Measurements from ENCODE around the gene KIF20B. TPM values are rescaled to one million over a fixed set of nuclear protein-coding genes. Genes with fewer than 3 reads are reported as not detected.
"Not testable (repeated sequence)": the region's sequence is repeated elsewhere in the genome, so short reads cannot be mapped to it uniquely, and the experiment has no call there.

The KIF20B gene
- polyA plus RNA-seq, 1 donor (not counting 4 experiments of a cell fraction or from before 2014, with no cell fraction given): 9.2 TPM

GRCh38 chr10:89759531-89759930 lies 58.1 kb downstream of the KIF20B start:
- no peak for DNase-seq (ENCODE audit: low read depth, low spot score)
- H3K9me3 ChIP-seq (ENCODE audit: control insufficient read depth, low read depth, low read length): no peaks in the 10 kb centered on the region
- no peaks in the 10 kb centered on the region for H3K27me3 ChIP-seq (ENCODE audit: control insufficient read depth, extremely low read depth, insufficient read depth, low read length)
- no peaks in the 10 kb centered on the region for H4K20me1 ChIP-seq (ENCODE audit: control insufficient read depth, extremely low read depth, insufficient read depth, low read length)
- H3K36me3 ChIP-seq (ENCODE audit: control insufficient read depth in 2 of 2, extremely low read depth in 1 of 2, insufficient read depth in 2 of 2, low read length in 2 of 2): peaks cover 2 to 15% of the 10 kb centered on the region in 2 experiments
- no peak overlapping the region for H3K27ac ChIP-seq (ENCODE audit: control insufficient read depth, insufficient read depth, low read length)
- H3K79me2 ChIP-seq (ENCODE audit: control insufficient read depth, insufficient read depth, low read length): no peaks in the 10 kb centered on the region
- H3K4me1 ChIP-seq (ENCODE audit: control insufficient read depth, extremely low read depth, insufficient read depth, low read length): no peaks in the 10 kb centered on the region
- no peak overlapping the region for H3K4me2 ChIP-seq (ENCODE audit: control insufficient read depth, extremely low read depth, insufficient read depth, low read depth, low read length)
- no peaks in the 10 kb centered on the region for H3K9me1 ChIP-seq (ENCODE audit: control insufficient read depth, extremely low read depth, insufficient read depth, low read length)
- no peak for FAIRE-seq
- TF ChIP-seq EZH2 (IDR thresholded peaks at IDR 0.05; ENCODE audit: low read length) (no peak), CTCF (optimal IDR thresholded peaks at IDR 0.05 in 1 of 3, IDR thresholded peaks at IDR 0.05 in 1 of 3, conservative IDR thresholded peaks at IDR 0.05 in 1 of 3; ENCODE audit: extremely low read depth in 1 of 3, insufficient read depth in 2 of 3, low read length in 3 of 3) (no peak)
- H3K4me3 ChIP-seq (ENCODE audit: control insufficient read depth in 2 of 3, extremely low read depth in 1 of 3, insufficient read depth in 2 of 3, low read depth in 1 of 3, low read length in 3 of 3): no peak overlapping the region
- no peak overlapping the region for H2AFZ ChIP-seq (ENCODE audit: control insufficient read depth, low read length)
- dilution Hi-C loops (cut with MboI; ENCODE audit: extremely low pct_ligation_motif_present, low sequenced_read_pairs): no loop called here
- H3K9ac ChIP-seq (ENCODE audit: control insufficient read depth, extremely low read depth, insufficient read depth, low read length): no peak overlapping the region

GRCh38 chr10:89763671-89764070 lies 62.3 kb downstream of the KIF20B start:
- H3K4me1 ChIP-seq (ENCODE audit: control insufficient read depth, extremely low read depth, insufficient read depth, low read length); H4K20me1 ChIP-seq (ENCODE audit: control insufficient read depth, extremely low read depth, insufficient read depth, low read length); dilution Hi-C loops (cut with MboI; ENCODE audit: extremely low pct_ligation_motif_present, low sequenced_read_pairs); H3K9me3 ChIP-seq (ENCODE audit: control insufficient read depth, low read depth, low read length); H3K9ac ChIP-seq (ENCODE audit: control insufficient read depth, extremely low read depth, insufficient read depth, low read length); H3K27ac ChIP-seq (ENCODE audit: control insufficient read depth, insufficient read depth, low read length); DNase-seq (ENCODE audit: low read depth, low spot score); H3K36me3 ChIP-seq (ENCODE audit: control insufficient read depth in 2 of 2, extremely low read depth in 1 of 2, insufficient read depth in 2 of 2, low read length in 2 of 2); H3K9me1 ChIP-seq (ENCODE audit: control insufficient read depth, extremely low read depth, insufficient read depth, low read length); FAIRE-seq; H3K4me2 ChIP-seq (ENCODE audit: control insufficient read depth, extremely low read depth, insufficient read depth, low read depth, low read length); H3K27me3 ChIP-seq (ENCODE audit: control insufficient read depth, extremely low read depth, insufficient read depth, low read length); H2AFZ ChIP-seq (ENCODE audit: control insufficient read depth, low read length); H3K79me2 ChIP-seq (ENCODE audit: control insufficient read depth, insufficient read depth, low read length); H3K4me3 ChIP-seq (ENCODE audit: control insufficient read depth in 2 of 3, extremely low read depth in 1 of 3, insufficient read depth in 2 of 3, low read depth in 1 of 3, low read length in 3 of 3): not testable (repeated sequence)

- Histone ChIP-seq H3K9me3 (ENCODE audit: control insufficient read depth, low read depth, low read length) (no peaks in the 10 kb centered on the region), H3K4me1 (ENCODE audit: control insufficient read depth, extremely low read depth, insufficient read depth, low read length) (no peaks in the 10 kb centered on the region), H3K9me1 (ENCODE audit: control insufficient read depth, extremely low read depth, insufficient read depth, low read length) (no peaks in the 10 kb centered on the region), H3K79me2 (ENCODE audit: control insufficient read depth, insufficient read depth, low read length) (no peaks in the 10 kb centered on the region), H3K27me3 (ENCODE audit: control insufficient read depth, extremely low read depth, insufficient read depth, low read length) (no peaks in the 10 kb centered on the region), H3K4me2 (ENCODE audit: control insufficient read depth, extremely low read depth, insufficient read depth, low read depth, low read length) (no peak overlapping the region), H3K36me3 (ENCODE audit: control insufficient read depth in 2 of 2, extremely low read depth in 1 of 2, insufficient read depth in 2 of 2, low read length in 2 of 2) (peaks cover 6 to 15% of the 10 kb centered on the region in 2 experiments), H3K4me3 (ENCODE audit: control insufficient read depth in 2 of 3, extremely low read depth in 1 of 3, insufficient read depth in 2 of 3, low read depth in 1 of 3, low read length in 3 of 3) (no peak overlapping the region), H3K9ac (ENCODE audit: control insufficient read depth, extremely low read depth, insufficient read depth, low read length) (no peak overlapping the region), H3K27ac (ENCODE audit: control insufficient read depth, insufficient read depth, low read length) (no peak overlapping the region), H2AFZ (ENCODE audit: control insufficient read depth, low read length) (no peak overlapping the region), H4K20me1 (ENCODE audit: control insufficient read depth, extremely low read depth, insufficient read depth, low read length) (no peaks in the 10 kb centered on the region)
- FAIRE-seq (no peak), DNase-seq (ENCODE audit: low read depth, low spot score) (no peak)
- dilution Hi-C loops (cut with MboI; ENCODE audit: extremely low pct_ligation_motif_present, low sequenced_read_pairs): no loop called here
- no peak for TF ChIP-seq CTCF (optimal IDR thresholded peaks at IDR 0.05 in 1 of 3, IDR thresholded peaks at IDR 0.05 in 1 of 3, conservative IDR thresholded peaks at IDR 0.05 in 1 of 3; ENCODE audit: extremely low read depth in 1 of 3, insufficient read depth in 2 of 3, low read length in 3 of 3)
- TF ChIP-seq EZH2 (IDR thresholded peaks at IDR 0.05; ENCODE audit: low read length): no peak
Measured at GRCh38 chr10:89771684-89772083, 70.3 kb downstream of the KIF20B start.

All from keratinocyte (primary cell).